Dedifferentiated amniotic fluid mesenchymal stem cell (primary cell): ENCODE results near the gene ASRGL1.

ENCODE experiments used
- DNase-seq: peaks from one replicate; pipeline ENCODE4 v3.0.0-alpha.2; 2016; ENCODE audit errors: extremely low spot score

The ASRGL1 gene

GRCh38 chr11:62416596-62416995, 79.3 kb downstream of the ASRGL1 start:
- no peak for DNase-seq

GRCh38 chr11:62418136-62418535, 80.9 kb downstream of the ASRGL1 start:
- DNase-seq: peak; percentile 11

GRCh38 chr11:62418733-62419132, 81.5 kb downstream of the ASRGL1 start, which contains the start of gene SCGB1A1:
SCGB1A1 (plus strand) TSS chr11:62419033; CDS start chr11:62419096, 63 bp downstream.
- DNase-seq: peak; percentile 1

- DNase-seq: no peak
These were observed 82.2 kb downstream of the ASRGL1 start for GRCh38 chr11:62419314-62419929.

GRCh38 chr11:62419943-62420342, 82.7 kb downstream of the ASRGL1 start:
- DNase-seq: no peak

GRCh38 chr11:62420882-62421281, 83.6 kb downstream of the ASRGL1 start:
- DNase-seq: no peak

- no peak for DNase-seq
These were observed 84.7 kb downstream of the ASRGL1 start for GRCh38 chr11:62421996-62422395.

GRCh38 chr11:62423012-62423411, 85.8 kb downstream of the ASRGL1 start:
- no peak for DNase-seq

- no peak for DNase-seq
These were observed 90.5 kb downstream of the ASRGL1 start for GRCh38 chr11:62427630-62428233.

GRCh38 chr11:62428871-62429560, 91.8 kb downstream of the ASRGL1 start:
- DNase-seq: no peak

- DNase-seq: no peak
These were observed 93.2 kb downstream of the ASRGL1 start for GRCh38 chr11:62430425-62430824.

GRCh38 chr11:62431171-62431901, 94.1 kb downstream of the ASRGL1 start:
- peak; percentile 72 for DNase-seq

- no peak for DNase-seq
These were observed 95.4 kb downstream of the ASRGL1 start for GRCh38 chr11:62432695-62433094.

GRCh38 chr11:62433141-62433903, 96.1 kb downstream of the ASRGL1 start:
- no peak for DNase-seq

GRCh38 chr11:62433904-62434276, 96.6 kb downstream of the ASRGL1 start:
- no peak for DNase-seq

- no peak for DNase-seq
These were observed 98.8 kb downstream of the ASRGL1 start for GRCh38 chr11:62435846-62436660.

- no peak for DNase-seq
These were observed 100.4 kb downstream of the ASRGL1 start for GRCh38 chr11:62437616-62438015.

- no peak for DNase-seq
These were observed 101.4 kb downstream of the ASRGL1 start for GRCh38 chr11:62438641-62439040.

GRCh38 chr11:62439785-62440602, 102.7 kb downstream of the ASRGL1 start:
- peak; percentile 15 for DNase-seq
